Activated CD8-positive, alpha-beta memory T cell treated with anti-CD3 and anti-CD28 coated beads for 4 hours (primary cell): ENCODE data around the gene AZU1.
"Not testable (repeated sequence)": the region's sequence is repeated elsewhere in the genome, so short reads cannot be mapped to it uniquely, and the experiment has no call there.

Experiments
- DNase-seq, 2 donors: peaks; one replicate each; pipeline ENCODE4 v3.0.0-alpha.2; 2020; ENCODE audit warnings: low read depth in 2 of 2

The AZU1 gene

DNA sequence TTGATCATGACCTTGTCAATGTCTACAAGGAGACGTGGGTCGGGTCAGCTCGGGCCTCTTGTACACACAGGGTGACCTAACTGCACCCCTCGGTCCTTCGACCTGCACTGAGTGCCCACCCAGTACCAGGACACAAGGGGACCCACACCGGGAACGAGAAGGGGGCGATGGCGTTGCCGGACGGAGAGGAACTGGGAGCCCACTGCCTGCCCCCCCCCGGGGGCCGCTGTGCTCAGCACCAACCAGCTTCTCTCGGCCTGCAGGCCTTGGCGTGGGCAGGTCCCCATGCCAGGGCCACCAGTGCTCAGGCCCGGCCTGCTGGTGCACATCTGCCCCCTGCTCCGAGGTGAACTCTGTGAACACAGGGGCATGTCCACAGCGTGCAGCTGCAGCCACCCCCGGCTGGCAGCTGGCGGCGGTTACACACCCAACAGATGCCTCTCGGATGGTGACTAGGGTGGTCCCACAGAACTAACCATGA is 46.0 kb downstream of the AZU1 start:
- DNase-seq: no peak

DNA sequence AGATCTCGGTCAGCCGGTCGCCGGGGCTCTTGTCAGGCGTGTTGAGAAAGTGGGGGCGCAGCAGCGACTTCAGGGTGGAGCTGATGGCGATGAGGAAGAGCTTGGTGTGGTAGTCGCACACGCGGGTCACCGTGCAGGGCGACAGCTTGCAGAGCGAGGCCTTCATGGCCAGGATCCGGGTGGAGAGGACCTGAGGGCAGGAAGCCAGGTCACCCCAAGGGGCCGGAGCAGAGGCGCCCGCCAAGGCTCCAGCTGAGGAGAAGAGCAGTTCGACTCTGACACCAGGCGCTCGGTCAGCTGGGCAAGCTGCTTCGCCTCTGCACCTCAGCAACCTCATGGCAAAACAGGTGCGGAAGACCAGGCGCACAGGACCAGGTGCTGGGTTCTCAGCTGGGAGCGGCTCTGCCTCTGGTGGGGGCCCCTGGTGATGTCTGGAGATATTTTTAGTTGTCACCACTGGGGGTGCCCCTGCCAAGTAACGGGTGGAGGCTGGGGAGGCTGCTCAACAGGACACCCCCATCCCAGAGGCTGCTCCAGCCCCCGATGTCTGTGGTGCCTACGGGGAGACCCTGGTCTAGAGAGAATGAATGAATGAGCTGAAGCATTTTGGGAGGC is 47.7 kb downstream of the AZU1 start:
- DNase-seq: no peak

DNA sequence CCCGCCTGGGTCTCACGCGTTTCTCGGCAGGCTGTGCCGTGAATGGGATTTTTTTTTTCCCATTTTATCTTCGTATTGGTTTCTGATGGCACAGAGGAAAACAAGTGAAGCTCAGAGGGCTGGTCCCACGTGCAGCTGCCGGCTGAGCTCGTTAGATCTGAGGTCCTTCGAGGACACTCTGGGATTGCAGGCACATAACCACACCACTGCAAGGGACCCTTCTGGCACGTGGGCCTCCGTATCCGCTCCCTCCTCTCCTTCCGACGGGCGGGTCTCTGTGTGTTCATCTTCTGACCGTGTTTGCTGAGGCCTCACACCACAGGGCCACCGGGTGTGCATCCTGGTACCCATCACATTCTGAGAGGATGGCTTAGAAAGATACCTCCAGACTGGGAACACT is 48.5 kb downstream of the AZU1 start:
- no peak for DNase-seq

DNA sequence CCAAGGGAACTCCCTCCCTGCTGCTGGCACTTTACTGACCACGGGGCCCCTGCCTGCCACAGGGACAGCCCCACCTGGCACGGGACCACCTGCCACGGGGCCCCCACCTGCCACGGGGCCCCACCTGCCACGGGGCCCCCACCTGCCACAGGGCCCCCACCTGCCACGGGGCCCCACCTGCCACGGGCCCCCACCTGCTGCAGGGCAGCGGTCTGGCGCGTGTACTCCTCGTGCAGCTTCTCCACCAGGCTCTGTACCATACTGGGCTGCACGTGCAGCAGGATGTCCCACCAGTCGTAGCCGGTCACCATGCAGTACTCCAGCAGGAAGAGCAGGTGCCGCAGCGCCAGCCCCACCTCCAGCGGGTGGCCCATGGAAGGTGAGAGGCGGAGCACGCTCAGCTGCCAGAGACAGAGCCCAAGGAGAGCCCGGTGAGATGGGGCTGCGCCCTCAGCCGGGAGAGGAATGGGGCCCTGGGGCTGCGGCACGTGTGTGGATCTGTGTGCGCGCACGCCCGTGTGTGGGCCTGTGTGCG is 49.2 kb downstream of the AZU1 start:
- DNase-seq: no peak

DNA sequence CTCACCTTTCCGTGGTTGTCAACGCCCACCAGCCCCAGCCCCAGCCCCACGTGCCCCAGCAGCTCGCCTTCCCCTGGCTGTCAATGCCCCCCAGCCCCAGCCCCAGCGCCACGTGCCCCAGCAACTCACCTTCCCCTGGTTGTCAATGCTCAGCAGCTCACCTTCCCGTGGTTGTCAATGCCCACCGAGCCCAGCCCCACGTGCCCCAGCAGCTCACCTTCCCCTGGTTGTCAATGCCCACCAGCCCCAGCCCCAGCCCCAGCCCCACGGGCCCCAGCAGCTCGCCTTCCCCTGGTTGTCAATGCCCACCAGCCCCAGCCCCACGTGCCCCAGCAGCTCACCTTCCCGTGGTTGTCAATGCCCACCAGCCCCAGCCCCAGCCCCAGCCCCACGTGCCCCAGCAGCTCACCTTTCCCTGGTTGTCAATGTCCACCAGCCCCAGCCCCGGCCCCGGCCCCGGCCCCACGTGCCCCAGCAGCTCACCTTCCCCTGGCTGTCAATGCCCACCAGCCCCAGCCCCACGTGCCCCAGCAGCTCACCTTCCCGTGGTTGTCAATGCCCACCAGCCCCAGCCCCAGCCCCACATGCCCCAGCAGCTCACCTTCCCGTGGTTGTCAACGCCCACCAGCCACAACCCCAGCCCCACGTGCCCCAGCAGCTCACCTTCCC is 50.5 kb downstream of the AZU1 start:
- not testable (repeated sequence) for DNase-seq

DNA sequence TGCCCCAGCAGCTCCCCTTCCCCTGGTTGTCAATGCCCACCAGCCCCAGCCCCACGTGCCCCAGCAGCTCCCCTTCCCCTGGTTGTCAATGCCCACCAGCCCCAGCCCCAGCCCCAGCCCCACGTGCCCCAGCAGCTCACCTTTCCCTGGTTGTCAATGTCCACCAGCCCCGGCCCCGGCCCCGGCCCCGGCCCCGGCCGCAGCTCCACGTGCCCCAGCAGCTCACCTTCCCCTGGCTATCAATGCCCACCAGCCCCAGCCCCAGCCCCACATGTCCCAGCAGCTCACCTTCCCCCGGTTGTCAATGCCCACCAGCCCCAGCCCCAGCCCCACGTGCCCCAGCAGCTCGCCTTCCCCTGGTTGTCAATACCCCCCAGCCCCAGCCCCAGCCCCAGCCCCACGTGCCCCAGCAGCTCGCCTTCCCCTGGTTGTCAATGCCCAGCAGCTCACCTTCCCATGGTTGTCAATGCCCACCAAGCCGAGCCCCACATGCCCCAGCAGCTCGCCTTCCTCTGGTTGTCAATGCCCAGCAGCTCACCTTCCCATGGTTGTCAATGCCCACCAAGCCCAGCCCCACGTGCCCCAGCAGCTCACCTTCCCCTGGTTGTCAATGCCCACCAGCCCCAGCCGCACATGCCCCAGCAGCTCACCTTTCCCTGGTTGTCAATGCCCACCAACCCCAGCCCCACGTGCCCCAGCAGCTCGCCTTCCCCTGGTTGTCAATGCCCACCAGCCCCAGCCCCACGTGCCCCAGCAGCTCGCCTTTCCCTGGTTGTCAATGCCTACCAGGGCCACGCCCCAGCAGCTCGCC is 51.3 kb downstream of the AZU1 start:
- not testable (repeated sequence) for DNase-seq

DNA sequence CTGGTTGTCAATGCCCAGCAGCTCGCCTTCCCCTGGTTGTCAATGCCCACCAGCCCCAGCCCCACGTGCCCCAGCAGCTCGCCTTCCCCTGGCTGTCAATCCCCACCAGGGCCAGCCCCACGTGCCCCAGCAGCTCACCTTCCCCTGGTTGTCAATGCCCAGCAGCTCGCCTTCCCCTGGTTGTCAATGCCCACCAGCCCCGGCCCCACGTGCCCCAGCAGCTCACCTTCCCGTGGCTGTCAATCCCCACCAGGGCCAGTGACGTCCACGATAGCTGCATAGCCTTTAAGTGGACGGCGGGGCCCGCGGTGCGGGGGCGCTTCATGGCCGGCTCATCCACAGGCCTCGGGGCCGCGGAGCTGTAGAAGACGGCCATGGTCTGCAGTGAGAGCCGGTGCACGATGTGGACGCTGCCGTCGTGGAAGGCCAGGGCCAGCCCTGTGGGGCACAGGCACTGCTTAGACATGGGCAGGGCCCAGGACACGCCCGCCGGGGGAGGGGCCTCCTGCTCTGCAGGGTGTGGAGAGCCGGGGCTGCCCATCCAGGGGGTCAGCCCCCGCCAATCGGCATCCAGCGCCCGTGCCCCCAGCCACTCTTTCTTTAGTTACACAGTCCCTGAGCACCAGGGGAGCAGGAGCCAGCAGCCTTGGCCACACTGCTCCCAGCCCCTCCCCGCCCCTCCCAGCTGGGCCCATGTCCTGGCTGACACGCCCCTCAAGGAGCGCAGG is 52.2 kb downstream of the AZU1 start:
- no peak for DNase-seq
